SK-N-SH (cell line): ENCODE measurements around the gene FCRL2. TPM values are rescaled to one million over a fixed set of nuclear protein-coding genes. Genes with fewer than 3 reads are reported as not detected.

Source experiments
- CTCF ChIA-PET: fragments of 300-600, 350-600 bp; formaldehyde crosslinking; extraction: SDS; loops from one replicate; lab custom pipeline; 2021; lab: Yijun Ruan, JAX
- POLR2A ChIA-PET: fragments of 350-600 bp; sonication (Branson Sonifier 250); formaldehyde crosslinking; extraction: SDS; loops from one replicate; lab custom pipeline; 2020; ENCODE audit warnings: antibody characterized with exemption, inconsistent platforms; lab: Yijun Ruan, JAX
- DNase-seq: peaks from one replicate; pipeline ENCODE4 v3.0.0; 2012
- H2AFZ ChIP-seq: fragments of 200-600 bp; sonication (generic); 2 replicates; pipeline ENCODE4 v1.8.1; 2016; ENCODE audit warnings: antibody characterized with exemption, mild to moderate bottlenecking, low read depth
- H3F3A ChIP-seq: fragments of 200-600 bp; sonication (generic); replicated peaks from 2 replicates; pipeline ENCODE3; 2016; ENCODE audit warnings: antibody characterized with exemption, mild to moderate bottlenecking; ENCODE audit not compliant: insufficient read depth
- H3K27ac ChIP-seq, 2 experiments: fragments of 200-500 bp in 1 of 2; fragments of 200-600 bp in 1 of 2; sonication (Bioruptor generic) in 1 of 2; sonication (generic), shearing (Covaris generic) in 1 of 2; 2 replicates each; pipeline versions ENCODE4 v1.5.1 to v1.6.1; 2014 to 2016; ENCODE audit warnings: low read depth in 2 of 2, inconsistent platforms in 1 of 2, low read length in 1 of 2, mild to moderate bottlenecking in 1 of 2, mixed read lengths in 1 of 2
- H3K27me3 ChIP-seq: fragments of 200-600 bp; sonication (generic), shearing (Covaris generic); 2 replicates; pipeline ENCODE4 v1.6.1; 2016; ENCODE audit warnings: mixed run types; ENCODE audit not compliant: insufficient read depth
- H3K36me3 ChIP-seq, 2 experiments: fragments of 200-500 bp in 1 of 2; fragments of 200-600 bp in 1 of 2; sonication (Bioruptor generic) in 1 of 2; sonication (generic) in 1 of 2; replicated peaks in 1 of 2; 2 replicates each; pipeline versions ENCODE3 to v1.5.1; 2014 to 2016; ENCODE audit warnings: low read length in 1 of 2, mild to moderate bottlenecking in 1 of 2; ENCODE audit not compliant: insufficient read depth in 2 of 2, control insufficient read depth in 1 of 2
- H3K4me1 ChIP-seq, 2 experiments: fragments of 200-500 bp in 1 of 2; fragments of 200-600 bp in 1 of 2; sonication (Bioruptor generic) in 1 of 2; sonication (generic), shearing (Covaris generic) in 1 of 2; 2 replicates each; pipeline versions ENCODE4 v1.5.1 to v1.6.1; 2014 to 2016; ENCODE audit warnings: low read depth in 1 of 2, low read length in 1 of 2, mixed run types in 1 of 2; ENCODE audit not compliant: insufficient read depth in 2 of 2, control insufficient read depth in 1 of 2
- H3K4me2 ChIP-seq: fragments of 200-600 bp; sonication (generic), shearing (Covaris generic); 2 replicates; pipeline ENCODE4 v1.6.1; 2017; ENCODE audit warnings: mixed run types
- H3K4me3 ChIP-seq, 2 experiments: fragments of 200-500 bp in 1 of 2; fragments of 200-600 bp in 1 of 2; sonication (Bioruptor generic) in 1 of 2; sonication (generic), shearing (Covaris generic) in 1 of 2; 2 replicates each; pipeline versions ENCODE4 v1.5.1 to v1.8.1; 2014 to 2016; ENCODE audit warnings: low read depth in 2 of 2, inconsistent platforms in 1 of 2, low read length in 1 of 2, mild to moderate bottlenecking in 1 of 2, mixed read lengths in 1 of 2, moderate library complexity in 1 of 2
- H3K79me2 ChIP-seq: fragments of 200-600 bp; sonication (generic); 2 replicates; pipeline ENCODE4 v1.8.1; 2017; ENCODE audit warnings: mild to moderate bottlenecking; ENCODE audit not compliant: insufficient read depth
- H3K9ac ChIP-seq: fragments of 200-600 bp; sonication (generic); 2 replicates; pipeline ENCODE4 v1.6.1; 2017; ENCODE audit warnings: mixed run types
- H3K9me2 ChIP-seq: fragments of 200-600 bp; sonication (generic); 2 replicates; pipeline ENCODE4 v1.6.1; 2017; ENCODE audit warnings: mixed run types
- H3K9me3 ChIP-seq: fragments of 200-600 bp; sonication (generic); 2 replicates; pipeline ENCODE4 v1.6.1; 2017; ENCODE audit warnings: mixed run types, mild to moderate bottlenecking, moderate library complexity
- H4K20me1 ChIP-seq: fragments of 200-600 bp; sonication (generic); 2 replicates; pipeline ENCODE4 v1.6.1; 2017; ENCODE audit warnings: mild to moderate bottlenecking, mixed run types; ENCODE audit not compliant: insufficient read depth
- CHD2 ChIP-seq: fragments of 150-350 bp; IDR thresholded peaks from 2 replicates; pipeline ENCODE4 v1.6.1; 2018; ENCODE audit warnings: low read length; ENCODE audit not compliant: partially characterized antibody
- EP300 ChIP-seq, 2 experiments: IDR thresholded peaks; 2 replicates each; pipeline versions ENCODE4 v1.4.0 to v1.6.1; 2012; ENCODE audit warnings: borderline replicate concordance in 1 of 2, low read depth in 1 of 2, low read length in 1 of 2
- EZH2phosphoT487 ChIP-seq: fragments of 200-600 bp; sonication (generic); IDR thresholded peaks from 2 replicates; pipeline ENCODE4 v1.6.1; 2017; ENCODE audit warnings: low read depth, mixed run types, mild to moderate bottlenecking, antibody characterized with exemption, moderate library complexity, borderline replicate concordance
- FOSL2 ChIP-seq: IDR thresholded peaks from 2 replicates; pipeline ENCODE4 v1.4.0; 2012; ENCODE audit warnings: low read depth, mild to moderate bottlenecking, moderate library complexity, borderline replicate concordance
- FOXJ3 ChIP-seq: sonication (generic); formaldehyde crosslinking; IDR thresholded peaks from 2 replicates; pipeline ENCODE4 v1.5.1; 2020; ENCODE audit warnings: mild to moderate bottlenecking, missing genetic modification reagents
- FOXM1 ChIP-seq: IDR thresholded peaks from 2 replicates; pipeline ENCODE4 v1.4.0; 2012; ENCODE audit warnings: low read depth, mild to moderate bottlenecking
- GATA2 ChIP-seq: sonication (generic); formaldehyde crosslinking; IDR thresholded peaks from 2 replicates; pipeline ENCODE4 v1.5.0; 2020; ENCODE audit warnings: mild to moderate bottlenecking, missing genetic modification reagents
- IRF3 ChIP-seq: fragments of 150-350 bp; IDR thresholded peaks from 2 replicates; pipeline ENCODE4 v1.6.1; 2016; ENCODE audit warnings: mild to moderate bottlenecking, low read depth, low read length
- JUND ChIP-seq: IDR thresholded peaks from 2 replicates; pipeline ENCODE4 v1.4.0; 2012
- NRF1 ChIP-seq: IDR thresholded peaks from 2 replicates; pipeline ENCODE4 v1.6.1; 2012; ENCODE audit warnings: low read depth, mild to moderate bottlenecking, low read length
- POLR2AphosphoS5 ChIP-seq: IDR thresholded peaks from 2 replicates; pipeline ENCODE4 v1.6.1; 2012; ENCODE audit warnings: low read depth, low read length
- RAD21 ChIP-seq: IDR thresholded peaks from 2 replicates; pipeline ENCODE4 v1.6.1; 2012; ENCODE audit warnings: mild to moderate bottlenecking, low read length
- RFX5 ChIP-seq: IDR thresholded peaks from 2 replicates; pipeline ENCODE4 v1.6.1; 2012; ENCODE audit warnings: mild to moderate bottlenecking, improper control_type of control experiment, low read length
- RXRA ChIP-seq: IDR thresholded peaks from 2 replicates; pipeline ENCODE4 v1.4.0; 2012; ENCODE audit warnings: low read depth, mild to moderate bottlenecking, borderline replicate concordance
- SIN3A ChIP-seq: IDR thresholded peaks from 2 replicates; pipeline ENCODE4 v1.6.1; 2012; ENCODE audit warnings: low read depth, mild to moderate bottlenecking, low read length, moderate library complexity, borderline replicate concordance
- TEAD4 ChIP-seq: IDR thresholded peaks from 2 replicates; pipeline ENCODE4 v1.4.0; 2012; ENCODE audit warnings: mild to moderate bottlenecking, borderline replicate concordance; ENCODE audit not compliant: insufficient read depth
- YY1 ChIP-seq: IDR thresholded peaks from 2 replicates; pipeline ENCODE4 v1.4.0; 2012; ENCODE audit warnings: low read depth, mild to moderate bottlenecking
- ZBTB33 ChIP-seq: IDR thresholded peaks from 2 replicates; pipeline ENCODE4 v1.4.0; 2012; ENCODE audit warnings: low read depth, borderline replicate concordance
- WGBS: methylation state at CpG from one replicate; pipeline ENCODE4 v1.1.6; 2017; ENCODE audit warnings: low lambda C conversion rate; 5-methylcytosine and 5-hydroxymethylcytosine counted together
- polyA plus RNA-seq, 3 experiments: library from polyadenylated mRNA; depleted of rRNA; stranded (reverse); fragments of >200 nt; gene quantifications; 2 replicates each; pipeline ENCODE4 v1.2.3, GENCODE V29; 2012
- TF ChIP-seq, protein P1 (sequence below): fragments of 200-600 bp; sonication (generic); IDR thresholded peaks from 2 replicates; pipeline ENCODE4 v1.6.1; 2017; ENCODE audit warnings: antibody characterized with exemption, mild to moderate bottlenecking, moderate library complexity
- TF ChIP-seq, protein P2 (sequence below): IDR thresholded peaks from 2 replicates; pipeline ENCODE4 v1.4.0; 2012; ENCODE audit warnings: low read depth

The FCRL2 gene
- polyA plus RNA-seq, 1 of the 3 experiments (the other 2 are of a cell fraction), result not detected

- no peak for DNase-seq
- Histone ChIP-seq H3K27ac (no peak overlapping the region), H3K4me1 (no peaks in the 10 kb centered on the region), H3K9me3 (no peaks in the 10 kb centered on the region), H3K9me2 (no peaks in the 10 kb centered on the region), H4K20me1 (no peaks in the 10 kb centered on the region), H3K36me3 (no peaks in the 10 kb centered on the region), H3F3A (no peaks in the 10 kb centered on the region), H3K27me3 (no peaks in the 10 kb centered on the region), H2AFZ (no peak overlapping the region), H3K4me2 (no peak overlapping the region), H3K79me2 (no peaks in the 10 kb centered on the region), H3K9ac (no peak overlapping the region)
- POLR2A ChIA-PET, result no interaction called here
- WGBS, result 0% methylated on average over 3 of the region's 3 CpGs
- TF ChIP-seq SIN3A, result no peak
- TF ChIP-seq JUND, result no peak
- no peak for TF ChIP-seq RAD21
- no peak for TF ChIP-seq RFX5
- TF ChIP-seq NRF1, result no peak
- TF ChIP-seq FOXJ3, result no peak
- no peak for TF ChIP-seq GATA2 (CRISPR knock-in tag)
- TF ChIP-seq EZH2phosphoT487, result no peak
- no peak for TF ChIP-seq EP300 (IDR thresholded peaks at IDR 0.05; ENCODE audit: borderline replicate concordance in 1 of 2, low read depth in 1 of 2, low read length in 1 of 2)
- no peak for TF ChIP-seq ZBTB33
- TF ChIP-seq FOXM1, result no peak
- TF ChIP-seq CHD2, result no peak
- TF ChIP-seq TEAD4, result no peak
- TF ChIP-seq, all 33 proteins: peak for 0
- CTCF ChIA-PET, result no interaction called here
- H3K4me3 ChIP-seq, result no peak overlapping the region
Measured at GRCh38 chr1:157732755-157733154, 44.2 kb downstream of the FCRL2 start.

- no peak for DNase-seq
- Histone ChIP-seq H3K79me2 (no peaks in the 10 kb centered on the region), H3K9me3 (no peaks in the 10 kb centered on the region), H3K9ac (no peak overlapping the region), H3K27me3 (no peaks in the 10 kb centered on the region), H3K36me3 (no peaks in the 10 kb centered on the region), H3F3A (no peaks in the 10 kb centered on the region), H3K27ac (no peak overlapping the region), H2AFZ (no peak overlapping the region), H3K9me2 (no peaks in the 10 kb centered on the region), H4K20me1 (no peaks in the 10 kb centered on the region), H3K4me2 (no peak overlapping the region), H3K4me1 (no peaks in the 10 kb centered on the region), H3K4me3 (no peak overlapping the region)
- CTCF ChIA-PET, result no interaction called here
- WGBS, result 3% methylated on average over 2 of the region's 2 CpGs
- POLR2A ChIA-PET, result no interaction called here
- TF ChIP-seq EZH2phosphoT487 (no peak), YY1 (no peak), RXRA (no peak), FOXJ3 (no peak), FOSL2 (no peak), FOXM1 (no peak), TEAD4 (no peak), IRF3 (no peak), EP300 (IDR thresholded peaks at IDR 0.05; ENCODE audit: borderline replicate concordance in 1 of 2, low read depth in 1 of 2, low read length in 1 of 2) (no peak), RAD21 (no peak), JUND (no peak), POLR2AphosphoS5 (no peak), GATA2 (CRISPR knock-in tag) (no peak)
- TF ChIP-seq, protein P1, sequence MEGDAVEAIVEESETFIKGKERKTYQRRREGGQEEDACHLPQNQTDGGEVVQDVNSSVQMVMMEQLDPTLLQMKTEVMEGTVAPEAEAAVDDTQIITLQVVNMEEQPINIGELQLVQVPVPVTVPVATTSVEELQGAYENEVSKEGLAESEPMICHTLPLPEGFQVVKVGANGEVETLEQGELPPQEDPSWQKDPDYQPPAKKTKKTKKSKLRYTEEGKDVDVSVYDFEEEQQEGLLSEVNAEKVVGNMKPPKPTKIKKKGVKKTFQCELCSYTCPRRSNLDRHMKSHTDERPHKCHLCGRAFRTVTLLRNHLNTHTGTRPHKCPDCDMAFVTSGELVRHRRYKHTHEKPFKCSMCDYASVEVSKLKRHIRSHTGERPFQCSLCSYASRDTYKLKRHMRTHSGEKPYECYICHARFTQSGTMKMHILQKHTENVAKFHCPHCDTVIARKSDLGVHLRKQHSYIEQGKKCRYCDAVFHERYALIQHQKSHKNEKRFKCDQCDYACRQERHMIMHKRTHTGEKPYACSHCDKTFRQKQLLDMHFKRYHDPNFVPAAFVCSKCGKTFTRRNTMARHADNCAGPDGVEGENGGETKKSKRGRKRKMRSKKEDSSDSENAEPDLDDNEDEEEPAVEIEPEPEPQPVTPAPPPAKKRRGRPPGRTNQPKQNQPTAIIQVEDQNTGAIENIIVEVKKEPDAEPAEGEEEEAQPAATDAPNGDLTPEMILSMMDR, result no peak
- TF ChIP-seq, protein P2, sequence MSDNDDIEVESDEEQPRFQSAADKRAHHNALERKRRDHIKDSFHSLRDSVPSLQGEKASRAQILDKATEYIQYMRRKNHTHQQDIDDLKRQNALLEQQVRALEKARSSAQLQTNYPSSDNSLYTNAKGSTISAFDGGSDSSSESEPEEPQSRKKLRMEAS, result no peak
Measured at GRCh38 chr1:157725221-157725577, 51.7 kb downstream of the FCRL2 start.
